ENCODE data around the gene EXOSC6.
"Not testable (repeated sequence)": the region's sequence is repeated elsewhere in the genome, so short reads cannot be mapped to it uniquely, and the experiment has no call there.

Gene EXOSC6

DNA sequence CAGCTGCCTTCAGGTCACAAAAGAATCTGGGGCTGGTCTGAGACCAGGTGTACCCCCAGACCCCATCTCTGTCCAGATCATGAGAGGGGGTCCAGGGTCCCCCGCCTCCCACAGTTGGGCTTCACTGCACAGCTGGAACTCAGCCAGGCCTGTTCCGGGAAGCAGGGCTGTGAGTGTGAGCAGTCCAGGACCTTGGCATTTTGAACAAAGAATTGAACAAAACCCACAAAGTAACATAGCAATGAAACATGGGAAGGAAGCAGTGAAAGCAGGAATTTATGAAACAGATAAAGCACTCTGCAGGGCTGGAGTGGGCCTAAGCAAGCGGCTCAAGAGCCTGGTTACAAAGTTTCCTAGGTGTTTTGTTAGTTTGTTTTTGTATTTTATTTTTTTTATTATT lies 53.1 kb downstream of the EXOSC6 start:
- POLR2A ChIA-PET; CTCF ChIA-PET; DNase-seq (ENCODE audit: extremely low spot score): not testable (repeated sequence)

DNA sequence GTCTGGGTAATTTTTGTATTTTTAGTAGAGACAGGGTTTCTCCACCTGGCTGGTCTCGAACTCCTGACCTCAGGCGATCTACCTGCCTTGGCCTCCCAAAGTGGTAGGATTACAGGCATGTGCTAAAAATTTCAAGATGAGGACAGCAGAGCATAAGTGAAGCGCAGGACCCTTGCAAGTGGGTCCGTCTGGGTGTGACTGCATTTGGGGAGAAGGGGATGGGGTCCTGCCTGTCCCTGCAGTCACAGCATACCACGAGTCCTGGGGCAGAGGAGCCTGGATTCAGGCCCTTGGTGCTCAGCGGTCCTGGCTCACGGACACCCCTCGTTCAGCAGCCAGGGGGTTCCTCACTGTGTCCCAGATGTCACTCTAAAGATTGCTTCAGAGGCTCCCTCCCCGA lies 53.5 kb downstream of the EXOSC6 start:
- POLR2A ChIA-PET; DNase-seq (ENCODE audit: extremely low spot score); CTCF ChIA-PET: not testable (repeated sequence)

DNA sequence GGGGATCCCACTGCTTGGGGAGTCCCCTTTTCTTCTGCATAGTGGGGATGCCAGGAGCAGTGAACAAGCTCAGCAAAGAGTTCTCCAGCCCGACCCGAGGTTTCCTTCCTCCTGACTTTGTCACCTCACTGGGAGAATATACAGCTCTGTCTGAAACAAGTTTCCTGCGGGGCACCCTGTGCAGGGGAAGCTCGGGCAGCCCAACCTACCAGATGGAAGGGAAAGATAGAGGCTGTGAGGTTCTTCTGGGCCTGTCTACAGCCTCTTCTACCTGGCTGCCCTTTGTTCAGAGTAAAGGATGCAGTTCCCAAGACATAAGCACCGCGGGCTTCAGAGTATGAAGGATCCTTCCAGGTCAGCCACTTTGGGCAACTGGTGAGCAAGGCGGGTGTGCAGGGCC lies 54.1 kb downstream of the EXOSC6 start:
- peak; percentile 18 for DNase-seq (ENCODE audit: extremely low spot score)
- POLR2A ChIA-PET, CTCF ChIA-PET: not testable (repeated sequence)
